ENCODE measurements around the gene NDUFAF8.

GRCh38 chr17:81270279-81270678, 31.2 kb downstream of the NDUFAF8 start:
- TF ChIP-seq CTCF (IDR thresholded peaks at IDR 0.05) (no peak), POLR2A (IDR thresholded peaks at IDR 0.05) (no peak), EP300 (IDR thresholded peaks at IDR 0.05) (no peak)
